K562 (cell line): ENCODE measurements around the gene LYPD4. TPM values are rescaled to one million over a fixed set of nuclear protein-coding genes. Genes with fewer than 3 reads are reported as not detected.

Experiments
- ATAC-seq: fragments of 200-7000 bp; cut with Tn5 transposase; 3 replicates; pipeline ENCODE4 v1.9.1; 2020; ENCODE audit warnings: moderate library complexity
- BruUV-seq: library from RNA; stranded (reverse); fragments of 400-500 nt; replicated peaks from 2 replicates; lab custom pipeline; 2021; lab: Mats Ljungman, UMichigan
- CTCF ChIA-PET: fragments of 300-600 bp; formaldehyde crosslinking; extraction: SDS; loops from one replicate; lab custom pipeline; 2021; ENCODE audit warnings: low intra/inter-chr PET ratio; lab: Yijun Ruan, JAX
- POLR2A ChIA-PET: fragments of 300-600, 350-650 bp; sonication (Branson Sonifier 250); formaldehyde crosslinking; extraction: SDS; loops from one replicate; lab custom pipeline; 2021; ENCODE audit warnings: antibody characterized with exemption, inconsistent platforms; lab: Yijun Ruan, JAX
- DNase-seq, 4 experiments: peaks; one replicate each; pipeline versions ENCODE4 v3.0.0 to v3.0.0-alpha.2; 2011 to 2018; ENCODE audit warnings: low spot score in 3 of 4, mixed read lengths in 3 of 4; ENCODE audit errors: extremely low read depth in 1 of 4
- FAIRE-seq: peaks from 2 replicates; lab custom pipeline; 2011; peaks lifted over from hg19 to GRCh38; lab: Jason Lieb, UNC
- H2AFZ ChIP-seq: 2 replicates; pipeline ENCODE4 v1.6.0; 2011; ENCODE audit warnings: low read depth, low read length, control low read depth, inconsistent platforms
- H3K27ac ChIP-seq: fragments of 200-600 bp; 3 replicates; pipeline ENCODE4 v1.8.0; 2011; ENCODE audit warnings: low read depth, mild to moderate bottlenecking, control low read depth, inconsistent platforms, low read length, moderate library complexity, mixed read lengths; ENCODE audit errors: extremely low read depth
- H3K27me3 ChIP-seq, 2 experiments: fragments of 300-600 bp in 1 of 2; 2 replicates in 1 of 2; 3 replicates in 1 of 2; pipeline versions ENCODE4 v1.6.0 to v1.8.0; 2011; ENCODE audit warnings: inconsistent platforms in 2 of 2, low read length in 2 of 2, mild to moderate bottlenecking in 1 of 2, mixed read lengths in 1 of 2, moderate library complexity in 1 of 2; ENCODE audit not compliant: control insufficient read depth in 2 of 2, insufficient read depth in 2 of 2
- H3K36me3 ChIP-seq: fragments of 300-600 bp; 3 replicates; pipeline ENCODE4 v1.8.0; 2011; ENCODE audit warnings: mild to moderate bottlenecking, low read length, inconsistent platforms; ENCODE audit not compliant: control insufficient read depth, insufficient read depth
- H3K4me1 ChIP-seq, 2 experiments: fragments of 200-600 bp in 1 of 2; replicated peaks in 1 of 2; 2 replicates in 1 of 2; 3 replicates in 1 of 2; pipeline versions ENCODE4 v1.5.1 to v1.8.0; 2011; ENCODE audit warnings: inconsistent platforms in 2 of 2, low read length in 2 of 2, mild to moderate bottlenecking in 1 of 2, mixed read lengths in 1 of 2, moderate library complexity in 1 of 2; ENCODE audit not compliant: control insufficient read depth in 2 of 2, insufficient read depth in 2 of 2
- H3K4me2 ChIP-seq: 2 replicates; pipeline ENCODE4 v1.6.1; 2011; ENCODE audit warnings: low read length, control low read depth, inconsistent platforms, mixed read lengths; ENCODE audit not compliant: insufficient read depth
- H3K4me3 ChIP-seq: fragments of 200-600 bp; sonication (generic), shearing (Covaris generic); 2 replicates; pipeline ENCODE4 v1.5.1; 2016; ENCODE audit warnings: control low read depth, inconsistent platforms
- H3K79me2 ChIP-seq: fragments of 200-600 bp; 3 replicates; pipeline ENCODE4 v1.8.0; 2011; ENCODE audit warnings: low read length, inconsistent platforms; ENCODE audit not compliant: control insufficient read depth, insufficient read depth
- H3K9ac ChIP-seq, 2 experiments: 2 replicates each; pipeline versions ENCODE4 v1.6.0 to v1.6.1; 2011; ENCODE audit warnings: low read depth in 2 of 2, low read length in 2 of 2, control low read depth in 1 of 2, inconsistent platforms in 1 of 2, mild to moderate bottlenecking in 1 of 2, mixed read lengths in 1 of 2; ENCODE audit not compliant: insufficient read depth in 1 of 2
- H3K9me1 ChIP-seq: one replicate; pipeline ENCODE4 v1.6.0; 2011; ENCODE audit warnings: inconsistent platforms, mild to moderate bottlenecking, low read length, moderate library complexity; ENCODE audit not compliant: control insufficient read depth, insufficient read depth
- H3K9me3 ChIP-seq: replicated peaks from 2 replicates; pipeline ENCODE4 v1.5.1; 2011; ENCODE audit warnings: low read depth, low read length, inconsistent platforms; ENCODE audit not compliant: control insufficient read depth, insufficient read depth
- H4K20me1 ChIP-seq: replicated peaks from 2 replicates; pipeline ENCODE4 v1.6.1; 2011; ENCODE audit warnings: low read length, inconsistent platforms, mixed read lengths; ENCODE audit not compliant: control insufficient read depth, insufficient read depth
- GTF3C2 ChIP-seq: IDR thresholded peaks from 3 replicates; pipeline ENCODE4 v1.6.1; 2011; ENCODE audit warnings: borderline replicate concordance, mild to moderate bottlenecking, moderate library complexity; ENCODE audit not compliant: insufficient read length; ENCODE audit errors: extremely low read depth
- PHF8 ChIP-seq: fragments of 200-600 bp; sonication (generic); IDR thresholded peaks from 2 replicates; pipeline ENCODE4 v1.6.1; 2012; ENCODE audit warnings: mixed run types, mild to moderate bottlenecking, inconsistent platforms, low read length, moderate library complexity, borderline replicate concordance
- PYGO2 ChIP-seq: fragments of 450-650 bp; IDR thresholded peaks from 2 replicates; pipeline ENCODE4 v1.6.1; 2016; ENCODE audit warnings: mild to moderate bottlenecking, missing genetic modification characterization, moderate library complexity, missing compliant biosample characterization
- RB1 ChIP-seq: fragments of 450-650 bp; IDR thresholded peaks from 2 replicates; pipeline ENCODE4 v1.6.1; 2017; ENCODE audit warnings: low read depth, mild to moderate bottlenecking
- RBM17 ChIP-seq: fragments of 200-400 bp; formaldehyde crosslinking; IDR thresholded peaks from 2 replicates; pipeline ENCODE4 v1.6.1; 2017; ENCODE audit warnings: low read depth, mild to moderate bottlenecking, low read length, borderline replicate concordance
- SAFB ChIP-seq: fragments of 200-400 bp; formaldehyde crosslinking; IDR thresholded peaks from 2 replicates; pipeline ENCODE4 v1.6.1; 2017; ENCODE audit warnings: low read depth, low read length, borderline replicate concordance
- SNRNP70 ChIP-seq: fragments of 200-400 bp; formaldehyde crosslinking; optimal IDR thresholded peaks from 2 replicates; pipeline ENCODE3; 2017; ENCODE audit warnings: low read depth, low read length
- STAT6 ChIP-seq: sonication (generic); formaldehyde crosslinking; IDR thresholded peaks from 2 replicates; pipeline ENCODE4 v1.8.1; 2023; ENCODE audit warnings: mild to moderate bottlenecking, missing genetic modification reagents
- TARDBP ChIP-seq: fragments of 450-650 bp; IDR thresholded peaks from 2 replicates; pipeline ENCODE4 v1.6.1; 2016
- TBL1XR1 ChIP-seq, 2 experiments: IDR thresholded peaks; 2 replicates each; pipeline ENCODE4 v1.6.1; 2012; ENCODE audit warnings: improper control_type of control experiment in 2 of 2, low read length in 2 of 2, mild to moderate bottlenecking in 1 of 2
- ZC3H4 ChIP-seq: sonication (generic); formaldehyde crosslinking; IDR thresholded peaks from 2 replicates; pipeline ENCODE4 v1.9.0; 2021; ENCODE audit warnings: missing genetic modification reagents, borderline replicate concordance
- ZNF23 ChIP-seq: fragments of 250-450 bp; sonication (Bioruptor Pico); IDR thresholded peaks from 2 replicates; pipeline ENCODE4 v1.4.0; 2020; ENCODE audit warnings: mild to moderate bottlenecking
- ZNF830 ChIP-seq: fragments of 250-450 bp; sonication (Bioruptor Pico); IDR thresholded peaks from 2 replicates; pipeline ENCODE4 v1.5.0; 2021; ENCODE audit warnings: mild to moderate bottlenecking
- WGBS: fragments of 100-300 bp; shearing (Covaris generic); methylation state at CpG from one replicate; pipeline ENCODE4 v1.1.6; 2016; ENCODE audit warnings: low coverage, mixed read lengths; ENCODE audit not compliant: insufficient coverage; ENCODE audit errors: missing lambda C conversion rate; 5-methylcytosine and 5-hydroxymethylcytosine counted together
- in situ Hi-C: fragments of 300-500 bp; cut with MboI; formaldehyde crosslinking; loops from 4 replicates; pipeline ENCODE4 v1.15.0; 2018; ENCODE audit warnings: inconsistent platforms, mixed read lengths
- intact Hi-C: fragments of 100-400 bp; cut with micrococcal nuclease; formaldehyde crosslinking; loops from 2 replicates; pipeline ENCODE4 v1.14.2; 2022
- polyA plus RNA-seq, 8 experiments: library from polyadenylated mRNA; depleted of rRNA in 4 of 8; stranded (reverse) in 5 of 8; unstranded in 3 of 8; fragments of >200 nt; fragmentation: Nextera tagmentation in 2 of 8; fragmentation: Illumina TruSeq in 1 of 8; extraction: Ambion mirVana in 2 of 8; extraction: Trizol in 1 of 8; gene quantifications; 2 replicates each; pipeline versions ENCODE4 v1.2.1 to v1.2.3, GENCODE V29; 2011 to 2014; ENCODE audit warnings: inconsistent platforms in 1 of 8, missing spikeins in 1 of 8
- total RNA-seq, 7 experiments: library from RNA; depleted of rRNA in 6 of 7; stranded (reverse); fragments of >200 nt in 6 of 7; fragmentation: Illumina TruSeq in 2 of 7; extraction: Trizol in 2 of 7; gene quantifications; 2 replicates each; pipeline versions ENCODE4 v1.2.1 to v1.2.3, GENCODE V29; 2011 to 2021; ENCODE audit warnings: low replicate concordance in 1 of 7
- TF ChIP-seq, protein P1 (sequence below): fragments of 450-650 bp; formaldehyde crosslinking; conservative IDR thresholded peaks from 2 replicates; pipeline ENCODE4 v1.4.0; 2022; ENCODE audit warnings: mild to moderate bottlenecking, missing genetic modification characterization

Gene LYPD4
- total and polyA plus RNA-seq, 9 of the 15 experiments (the other 6 are each of a cell fraction or from before 2014, with no cell fraction given), result 0.11 TPM; not detected in 8

DNA sequence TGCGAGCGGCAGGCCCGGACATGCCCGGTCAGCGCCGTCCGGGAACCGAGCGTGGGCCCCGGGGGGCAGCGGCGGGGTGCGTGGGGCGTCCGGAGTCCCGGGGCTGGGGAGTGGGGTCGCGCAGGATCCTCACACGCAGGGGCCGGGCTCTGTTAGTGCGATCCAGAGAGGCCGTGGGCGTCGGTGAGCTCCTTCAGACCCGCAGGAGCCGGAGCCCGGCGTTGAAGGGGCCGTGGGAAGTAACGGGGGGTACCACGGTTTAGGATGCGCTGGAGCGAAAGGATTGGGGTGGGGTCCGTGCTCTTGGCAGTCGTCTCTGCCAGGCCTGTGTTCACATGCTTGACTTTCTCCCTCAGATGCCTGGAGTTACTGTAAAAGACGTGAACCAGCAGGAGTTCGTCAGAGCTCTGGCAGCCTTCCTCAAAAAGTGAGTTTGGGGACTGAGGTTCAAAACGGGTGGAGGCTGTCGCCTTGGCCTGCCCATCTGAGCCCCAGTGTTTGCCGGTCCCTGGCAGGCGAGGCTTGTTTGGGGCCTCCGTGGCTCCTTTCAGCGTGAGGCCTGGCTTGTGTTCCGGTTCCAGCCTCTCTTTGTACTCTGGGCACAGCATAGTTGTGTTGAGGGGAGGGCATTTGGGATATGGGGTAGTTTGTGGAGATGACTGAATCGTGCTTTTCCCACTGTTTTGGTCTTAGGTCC lies 16.1 kb upstream of the LYPD4 start:
- peaks cover 52% of the 10 kb centered on the region for H3K36me3 ChIP-seq
- DNase-seq, result no peak
- BruUV-seq, result no TSS peak
- in situ Hi-C loops, result no loop called here
- H3K4me3 ChIP-seq, result peak overlapping the region; percentile 93
- ATAC-seq, result no peak
- no peak for FAIRE-seq
- peaks cover 25 to 30% of the 10 kb centered on the region in 2 experiments for H3K4me1 ChIP-seq
- peak overlapping the region; percentile 95 for H3K4me2 ChIP-seq
- H4K20me1 ChIP-seq, result peaks cover 34% of the 10 kb centered on the region
- H3K9me3 ChIP-seq, result no peaks in the 10 kb centered on the region
- no peak overlapping the region for H2AFZ ChIP-seq
- CTCF ChIA-PET, result interaction anchor here (1.7 kb wide), 1 partner anchor 98 kb away, joined by 10 read pairs; the partner anchor contains the start of gene RABAC1
- intact Hi-C loops, result loop anchor here (2.0 kb wide), 1 partner anchor 18 kb away; no protein-coding TSS in a partner anchor
- H3K27ac ChIP-seq, result peak overlapping the region; percentile 99
- no peaks in the 10 kb centered on the region for H3K27me3 ChIP-seq
- peak overlapping the region; percentile 97 to 100 for H3K9ac ChIP-seq
- H3K9me1 ChIP-seq, result peaks cover 8% of the 10 kb centered on the region
- WGBS, result 3% methylated on average over 40 of the region's 45 CpGs
- POLR2A ChIA-PET, result interaction anchor here (0.7 to 3.1 kb wide), 19 partner anchors 9 to 203 kb away, joined by 3 to 54 read pairs (median 6); partner anchors contain the start of genes DMRTC2, LYPD4 and RABAC1
- peaks cover 58% of the 10 kb centered on the region for H3K79me2 ChIP-seq
- TF ChIP-seq STAT6 (0 out of 2 replicates have a peak, but pooled peaks have one; percentile 23), RBM17 (no peak), ZNF23 (no peak), PHF8 (no peak), SAFB (no peak), SNRNP70 (peak; percentile 73), TBL1XR1 (IDR thresholded peaks at IDR 0.05; ENCODE audit: low read length in 2 of 2) (0 out of 4 replicates have a peak, but pooled peaks of 1 of the 2 experiments have one; percentile 29), TARDBP (no peak), ZC3H4 (CRISPR knock-in tag) (0 out of 2 replicates have a peak, but pooled peaks have one; percentile 62), ZNF830 (CRISPR knock-in tag) (0 out of 2 replicates have a peak, but pooled peaks have one; percentile 84), PYGO2 (no peak), GTF3C2 (no peak), RB1 (no peak)
- TF ChIP-seq, protein P1, sequence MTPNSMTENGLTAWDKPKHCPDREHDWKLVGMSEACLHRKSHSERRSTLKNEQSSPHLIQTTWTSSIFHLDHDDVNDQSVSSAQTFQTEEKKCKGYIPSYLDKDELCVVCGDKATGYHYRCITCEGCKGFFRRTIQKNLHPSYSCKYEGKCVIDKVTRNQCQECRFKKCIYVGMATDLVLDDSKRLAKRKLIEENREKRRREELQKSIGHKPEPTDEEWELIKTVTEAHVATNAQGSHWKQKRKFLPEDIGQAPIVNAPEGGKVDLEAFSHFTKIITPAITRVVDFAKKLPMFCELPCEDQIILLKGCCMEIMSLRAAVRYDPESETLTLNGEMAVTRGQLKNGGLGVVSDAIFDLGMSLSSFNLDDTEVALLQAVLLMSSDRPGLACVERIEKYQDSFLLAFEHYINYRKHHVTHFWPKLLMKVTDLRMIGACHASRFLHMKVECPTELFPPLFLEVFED, result no peak
